ENCODE measurements around the gene SCIMP.

DNA sequence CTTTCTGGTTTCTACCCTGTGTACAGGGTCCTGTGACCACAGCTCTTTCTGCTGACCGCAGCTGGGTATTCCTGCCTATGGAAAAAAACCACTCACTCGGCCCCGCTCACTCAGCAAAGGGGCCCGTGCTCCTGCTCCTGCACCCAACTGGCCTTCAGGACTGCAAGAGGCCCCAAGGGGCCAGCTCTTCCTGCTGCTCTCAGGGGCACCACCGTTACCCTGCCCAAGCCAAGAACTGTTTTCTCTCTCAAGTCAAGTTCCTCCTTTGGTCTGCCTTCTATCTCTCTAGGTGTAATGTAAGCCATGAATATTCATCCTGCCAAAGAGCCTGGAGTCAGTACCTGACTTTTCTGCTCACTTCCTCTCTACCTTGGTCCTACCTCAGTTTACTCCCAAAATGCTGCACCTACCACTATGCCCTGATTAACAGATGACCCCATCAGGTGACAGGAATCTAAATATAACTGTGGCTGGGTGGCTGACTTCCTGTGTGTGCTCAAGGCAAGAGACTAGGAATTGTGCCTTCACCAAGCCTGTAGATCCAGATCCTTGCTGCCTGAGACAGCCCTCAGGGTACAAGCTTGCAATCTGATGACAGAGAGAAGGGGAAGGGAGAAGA, 20.4 kb upstream of the SCIMP start:
- no peak for TF ChIP-seq SIN3A (IDR thresholded peaks at IDR 0.05; ENCODE audit: borderline replicate concordance, insufficient read depth, low read length)
- TF ChIP-seq TAF1 (IDR thresholded peaks at IDR 0.05; ENCODE audit: borderline replicate concordance, insufficient read depth, low read length): no peak
- no peak for TF ChIP-seq POLR2AphosphoS5 (IDR thresholded peaks at IDR 0.05; ENCODE audit: low read depth, low read length)
